K562 (cell line): ENCODE results near the gene UBE2D3. TPM values are rescaled to one million over a fixed set of nuclear protein-coding genes. Genes with fewer than 3 reads are reported as not detected.

ENCODE experiments used
- BCOR ChIP-seq: fragments of 450-650 bp; IDR thresholded peaks from 2 replicates; pipeline ENCODE4 v1.6.1; 2016
- CEBPG ChIP-seq, 3 experiments: fragments of 200-800 bp in 1 of 3; sonication (Bioruptor generic) in 1 of 3; sonication (generic) in 1 of 3; formaldehyde crosslinking in 1 of 3; IDR thresholded peaks in 2 of 3; conservative IDR thresholded peaks in 1 of 3; 2 replicates each; pipeline versions ENCODE4 v1.6.1 to v1.8.0; 2016 to 2022; ENCODE audit warnings: missing compliant biosample characterization in 2 of 3, missing genetic modification characterization in 2 of 3, mild to moderate bottlenecking in 1 of 3, missing genetic modification reagents in 1 of 3
- GTF2E2 ChIP-seq: fragments of 200-800 bp; sonication (Bioruptor generic); IDR thresholded peaks from 2 replicates; pipeline ENCODE4 v1.6.1; 2016; ENCODE audit warnings: missing genetic modification characterization, missing compliant biosample characterization
- KLF16 ChIP-seq: IDR thresholded peaks from 2 replicates; pipeline ENCODE4 v1.6.1; 2016; ENCODE audit warnings: antibody characterized with exemption
- NELFE ChIP-seq: IDR thresholded peaks from 2 replicates; pipeline ENCODE4 v1.6.1; 2011; ENCODE audit warnings: mild to moderate bottlenecking; ENCODE audit not compliant: insufficient read depth, insufficient read length
- NUFIP1 ChIP-seq: fragments of 450-650 bp; IDR thresholded peaks from 2 replicates; pipeline ENCODE4 v1.6.1; 2018; ENCODE audit not compliant: partially characterized antibody
- RCOR1 ChIP-seq, 2 experiments: IDR thresholded peaks; 2 replicates each; pipeline ENCODE4 v1.6.1; 2012; ENCODE audit warnings: low read depth in 2 of 2, low read length in 2 of 2, borderline replicate concordance in 1 of 2, improper control_type of control experiment in 1 of 2
- SMAD1 ChIP-seq: fragments of 150-350 bp; IDR thresholded peaks from 2 replicates; pipeline ENCODE4 v1.6.1; 2014; ENCODE audit warnings: low read length, low read depth; ENCODE audit not compliant: partially characterized antibody
- SMARCC2 ChIP-seq: fragments of 450-650 bp; IDR thresholded peaks from 2 replicates; pipeline ENCODE4 v1.6.1; 2017; ENCODE audit warnings: antibody characterized with exemption, moderate library complexity, mild to moderate bottlenecking, low read depth
- ZKSCAN8 ChIP-seq: fragments of 200-800 bp; sonication (Bioruptor generic); IDR thresholded peaks from 2 replicates; pipeline ENCODE4 v1.6.1; 2016; ENCODE audit warnings: missing genetic modification characterization, missing compliant biosample characterization
- ZNF12 ChIP-seq: sonication (generic); formaldehyde crosslinking; IDR thresholded peaks from 2 replicates; pipeline ENCODE4 v1.4.0; 2020; ENCODE audit warnings: mild to moderate bottlenecking, missing genetic modification reagents
- ZNF232 ChIP-seq: sonication (generic); formaldehyde crosslinking; IDR thresholded peaks from 2 replicates; pipeline ENCODE4 v1.8.0; 2022; ENCODE audit warnings: mild to moderate bottlenecking, missing genetic modification reagents
- ZNF324 ChIP-seq: fragments of 250-450 bp; sonication (Bioruptor Pico); IDR thresholded peaks from 2 replicates; pipeline ENCODE4 v1.4.0; 2020; ENCODE audit warnings: mild to moderate bottlenecking
- polyA plus RNA-seq, 8 experiments: library from polyadenylated mRNA; depleted of rRNA in 4 of 8; stranded (reverse) in 5 of 8; unstranded in 3 of 8; fragments of >200 nt; fragmentation: Nextera tagmentation in 2 of 8; fragmentation: Illumina TruSeq in 1 of 8; extraction: Ambion mirVana in 2 of 8; extraction: Trizol in 1 of 8; gene quantifications; 2 replicates each; pipeline versions ENCODE4 v1.2.1 to v1.2.3, GENCODE V29; 2011 to 2014; ENCODE audit warnings: inconsistent platforms in 1 of 8, missing spikeins in 1 of 8
- total RNA-seq, 7 experiments: library from RNA; depleted of rRNA in 6 of 7; stranded (reverse); fragments of >200 nt in 6 of 7; fragmentation: Illumina TruSeq in 2 of 7; extraction: Trizol in 2 of 7; gene quantifications; 2 replicates each; pipeline versions ENCODE4 v1.2.1 to v1.2.3, GENCODE V29; 2011 to 2021; ENCODE audit warnings: low replicate concordance in 1 of 7
- TF ChIP-seq, protein P1 (sequence below): sonication (generic); formaldehyde crosslinking; IDR thresholded peaks from 2 replicates; pipeline ENCODE4 v1.8.1; 2023; ENCODE audit warnings: missing genetic modification reagents, mild to moderate bottlenecking, borderline replicate concordance
- TF ChIP-seq, protein P2 (sequence below), 3 experiments: IDR thresholded peaks in 2 of 3; conservative IDR thresholded peaks in 1 of 3; 2 replicates each; pipeline ENCODE4 v1.5.1; 2011 to 2012; ENCODE audit warnings: low read length in 3 of 3, mild to moderate bottlenecking in 3 of 3, control low read depth in 2 of 3, improper control_type of control experiment in 1 of 3, inconsistent platforms in 1 of 3, low read depth in 1 of 3, mixed read lengths in 1 of 3, moderate library complexity in 1 of 3; ENCODE audit not compliant: insufficient read depth in 2 of 3
- TF ChIP-seq, protein P3 (sequence below): fragments of 250-450 bp; sonication (Bioruptor Pico); IDR thresholded peaks from 2 replicates; pipeline ENCODE4 v1.5.0; 2021
- TF ChIP-seq, protein P4 (sequence below): fragments of 450-650 bp; formaldehyde crosslinking; IDR thresholded peaks from 2 replicates; pipeline ENCODE4 v1.4.0; 2020; ENCODE audit warnings: mild to moderate bottlenecking, mixed read lengths

UBE2D3 gene
- total and polyA plus RNA-seq, 9 of the 15 experiments (the other 6 are each of a cell fraction or from before 2014, with no cell fraction given), result 191 to 618 (median 292) TPM

DNA sequence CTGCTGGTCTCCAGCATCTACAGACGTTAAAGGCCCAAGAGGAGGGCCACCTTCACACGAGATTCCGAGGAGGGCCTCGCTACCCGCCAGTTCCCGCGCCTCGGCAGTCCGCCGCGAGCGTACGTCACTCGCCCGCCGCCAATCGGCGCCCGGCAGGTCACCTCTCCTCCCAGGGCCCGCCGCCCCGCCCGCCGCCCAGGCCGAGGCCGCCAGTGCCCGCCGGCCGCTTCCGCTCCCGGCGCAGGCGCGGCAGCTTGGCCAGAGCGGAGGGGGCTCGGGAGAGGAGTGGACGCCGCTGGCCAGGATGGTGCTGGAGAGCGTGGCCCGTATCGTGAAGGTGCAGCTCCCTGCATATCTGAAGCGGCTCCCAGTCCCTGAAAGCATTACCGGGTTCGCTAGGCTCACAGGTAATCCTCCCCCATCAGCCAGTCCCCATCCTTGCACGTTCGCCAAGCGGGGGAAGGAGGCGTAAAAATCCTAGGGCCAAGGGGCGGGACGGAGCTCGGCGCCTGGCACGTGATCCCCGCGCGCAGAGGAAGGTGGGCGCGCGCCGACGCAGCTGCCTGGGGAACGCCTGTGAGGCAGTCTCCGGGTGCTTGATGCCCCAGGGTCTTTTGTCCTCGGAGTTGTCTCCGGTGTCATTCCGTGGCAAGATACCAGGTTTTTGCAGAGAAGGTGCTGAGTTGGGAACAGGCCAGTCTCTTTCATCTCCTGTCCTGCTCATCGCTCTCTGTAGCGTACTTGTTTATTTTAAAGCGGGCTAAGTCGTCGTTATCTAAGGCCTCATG, 41.6 kb upstream of the UBE2D3 start, which contains the start of gene CISD2 (continued):
- TF ChIP-seq, protein P1, sequence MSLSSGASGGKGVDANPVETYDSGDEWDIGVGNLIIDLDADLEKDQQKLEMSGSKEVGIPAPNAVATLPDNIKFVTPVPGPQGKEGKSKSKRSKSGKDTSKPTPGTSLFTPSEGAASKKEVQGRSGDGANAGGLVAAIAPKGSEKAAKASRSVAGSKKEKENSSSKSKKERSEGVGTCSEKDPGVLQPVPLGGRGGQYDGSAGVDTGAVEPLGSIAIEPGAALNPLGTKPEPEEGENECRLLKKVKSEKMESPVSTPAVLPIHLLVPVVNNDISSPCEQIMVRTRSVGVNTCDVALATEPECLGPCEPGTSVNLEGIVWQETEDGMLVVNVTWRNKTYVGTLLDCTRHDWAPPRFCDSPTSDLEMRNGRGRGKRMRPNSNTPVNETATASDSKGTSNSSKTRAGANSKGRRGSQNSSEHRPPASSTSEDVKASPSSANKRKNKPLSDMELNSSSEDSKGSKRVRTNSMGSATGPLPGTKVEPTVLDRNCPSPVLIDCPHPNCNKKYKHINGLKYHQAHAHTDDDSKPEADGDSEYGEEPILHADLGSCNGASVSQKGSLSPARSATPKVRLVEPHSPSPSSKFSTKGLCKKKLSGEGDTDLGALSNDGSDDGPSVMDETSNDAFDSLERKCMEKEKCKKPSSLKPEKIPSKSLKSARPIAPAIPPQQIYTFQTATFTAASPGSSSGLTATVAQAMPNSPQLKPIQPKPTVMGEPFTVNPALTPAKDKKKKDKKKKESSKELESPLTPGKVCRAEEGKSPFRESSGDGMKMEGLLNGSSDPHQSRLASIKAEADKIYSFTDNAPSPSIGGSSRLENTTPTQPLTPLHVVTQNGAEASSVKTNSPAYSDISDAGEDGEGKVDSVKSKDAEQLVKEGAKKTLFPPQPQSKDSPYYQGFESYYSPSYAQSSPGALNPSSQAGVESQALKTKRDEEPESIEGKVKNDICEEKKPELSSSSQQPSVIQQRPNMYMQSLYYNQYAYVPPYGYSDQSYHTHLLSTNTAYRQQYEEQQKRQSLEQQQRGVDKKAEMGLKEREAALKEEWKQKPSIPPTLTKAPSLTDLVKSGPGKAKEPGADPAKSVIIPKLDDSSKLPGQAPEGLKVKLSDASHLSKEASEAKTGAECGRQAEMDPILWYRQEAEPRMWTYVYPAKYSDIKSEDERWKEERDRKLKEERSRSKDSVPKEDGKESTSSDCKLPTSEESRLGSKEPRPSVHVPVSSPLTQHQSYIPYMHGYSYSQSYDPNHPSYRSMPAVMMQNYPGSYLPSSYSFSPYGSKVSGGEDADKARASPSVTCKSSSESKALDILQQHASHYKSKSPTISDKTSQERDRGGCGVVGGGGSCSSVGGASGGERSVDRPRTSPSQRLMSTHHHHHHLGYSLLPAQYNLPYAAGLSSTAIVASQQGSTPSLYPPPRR (CRISPR knock-in tag), result peak; percentile 87; the same call in 1 of the 2 replicates
- TF ChIP-seq ZNF232 (CRISPR knock-in tag), result no peak
- TF ChIP-seq CEBPG (CRISPR knock-in tag; IDR thresholded peaks at IDR 0.05), result no peak; the same call in 1 of the 2 replicates
- no peak for TF ChIP-seq CEBPG (tag; conservative IDR thresholded peaks at IDR 0.05 in 1 of 2, IDR thresholded peaks at IDR 0.05 in 1 of 2)
- no peak for TF ChIP-seq NUFIP1
- TF ChIP-seq SMARCC2, result 0 out of 2 replicates have a peak, but pooled peaks have one; percentile 14
- TF ChIP-seq ZNF324 (CRISPR knock-in tag), result no peak
- peak; percentile 40 for TF ChIP-seq BCOR
- no peak for TF ChIP-seq SMAD1
- no peak for TF ChIP-seq KLF16
- no peak for TF ChIP-seq ZKSCAN8
- TF ChIP-seq NELFE, result no peak
- peak; percentile 67; the same call in 1 of the 2 replicates for TF ChIP-seq GTF2E2
- peak in 1 of 2 experiments; percentile 29; a peak in 2 of 4 replicates for TF ChIP-seq RCOR1 (IDR thresholded peaks at IDR 0.05; ENCODE audit: borderline replicate concordance in 1 of 2, low read depth in 2 of 2, low read length in 2 of 2)
- TF ChIP-seq, protein P2, sequence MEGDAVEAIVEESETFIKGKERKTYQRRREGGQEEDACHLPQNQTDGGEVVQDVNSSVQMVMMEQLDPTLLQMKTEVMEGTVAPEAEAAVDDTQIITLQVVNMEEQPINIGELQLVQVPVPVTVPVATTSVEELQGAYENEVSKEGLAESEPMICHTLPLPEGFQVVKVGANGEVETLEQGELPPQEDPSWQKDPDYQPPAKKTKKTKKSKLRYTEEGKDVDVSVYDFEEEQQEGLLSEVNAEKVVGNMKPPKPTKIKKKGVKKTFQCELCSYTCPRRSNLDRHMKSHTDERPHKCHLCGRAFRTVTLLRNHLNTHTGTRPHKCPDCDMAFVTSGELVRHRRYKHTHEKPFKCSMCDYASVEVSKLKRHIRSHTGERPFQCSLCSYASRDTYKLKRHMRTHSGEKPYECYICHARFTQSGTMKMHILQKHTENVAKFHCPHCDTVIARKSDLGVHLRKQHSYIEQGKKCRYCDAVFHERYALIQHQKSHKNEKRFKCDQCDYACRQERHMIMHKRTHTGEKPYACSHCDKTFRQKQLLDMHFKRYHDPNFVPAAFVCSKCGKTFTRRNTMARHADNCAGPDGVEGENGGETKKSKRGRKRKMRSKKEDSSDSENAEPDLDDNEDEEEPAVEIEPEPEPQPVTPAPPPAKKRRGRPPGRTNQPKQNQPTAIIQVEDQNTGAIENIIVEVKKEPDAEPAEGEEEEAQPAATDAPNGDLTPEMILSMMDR (IDR thresholded peaks at IDR 0.05 in 2 of 3, conservative IDR thresholded peaks at IDR 0.05 in 1 of 3; ENCODE audit: insufficient read depth in 2 of 3, low read depth in 1 of 3, low read length in 3 of 3), result no peak; a peak in 2 of 6 replicates
- TF ChIP-seq, protein P3, sequence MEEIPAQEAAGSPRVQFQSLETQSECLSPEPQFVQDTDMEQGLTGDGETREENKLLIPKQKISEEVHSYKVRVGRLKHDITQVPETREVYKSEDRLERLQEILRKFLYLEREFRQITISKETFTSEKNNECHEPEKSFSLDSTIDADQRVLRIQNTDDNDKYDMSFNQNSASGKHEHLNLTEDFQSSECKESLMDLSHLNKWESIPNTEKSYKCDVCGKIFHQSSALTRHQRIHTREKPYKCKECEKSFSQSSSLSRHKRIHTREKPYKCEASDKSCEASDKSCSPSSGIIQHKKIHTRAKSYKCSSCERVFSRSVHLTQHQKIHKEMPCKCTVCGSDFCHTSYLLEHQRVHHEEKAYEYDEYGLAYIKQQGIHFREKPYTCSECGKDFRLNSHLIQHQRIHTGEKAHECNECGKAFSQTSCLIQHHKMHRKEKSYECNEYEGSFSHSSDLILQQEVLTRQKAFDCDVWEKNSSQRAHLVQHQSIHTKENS (CRISPR knock-in tag), result no peak
- peak; percentile 80; the same call in 1 of the 2 replicates for TF ChIP-seq ZNF12 (CRISPR knock-in tag)
- TF ChIP-seq, protein P4, sequence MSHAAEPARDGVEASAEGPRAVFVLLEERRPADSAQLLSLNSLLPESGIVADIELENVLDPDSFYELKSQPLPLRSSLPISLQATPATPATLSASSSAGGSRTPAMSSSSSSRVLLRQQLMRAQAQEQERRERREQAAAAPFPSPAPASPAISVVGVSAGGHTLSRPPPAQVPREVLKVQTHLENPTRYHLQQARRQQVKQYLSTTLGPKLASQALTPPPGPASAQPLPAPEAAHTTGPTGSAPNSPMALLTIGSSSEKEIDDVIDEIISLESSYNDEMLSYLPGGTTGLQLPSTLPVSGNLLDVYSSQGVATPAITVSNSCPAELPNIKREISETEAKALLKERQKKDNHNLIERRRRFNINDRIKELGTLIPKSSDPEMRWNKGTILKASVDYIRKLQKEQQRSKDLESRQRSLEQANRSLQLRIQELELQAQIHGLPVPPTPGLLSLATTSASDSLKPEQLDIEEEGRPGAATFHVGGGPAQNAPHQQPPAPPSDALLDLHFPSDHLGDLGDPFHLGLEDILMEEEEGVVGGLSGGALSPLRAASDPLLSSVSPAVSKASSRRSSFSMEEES (CRISPR knock-in tag), result peak; percentile 83
